ENCODE measurements around the gene TAF4. TPM values are rescaled to one million over a fixed set of nuclear protein-coding genes. Genes with fewer than 3 reads are reported as not detected.

TAF4 gene
- total and polyA plus RNA-seq, 2 of the 13 experiments (the other 11 are each of a cell fraction or from before 2014, with no cell fraction given), result 5.9 to 12.0 TPM

GRCh38 chr20:62030834-62031434 lies 34.7 kb downstream of the TAF4 start (continued):
- TF ChIP-seq ZNF749 (CRISPR knock-in tag; IDR thresholded peaks at IDR 0.05; ENCODE audit: borderline replicate concordance) (no peak), NCOA5 (CRISPR knock-in tag; IDR thresholded peaks at IDR 0.05) (no peak), ADNP (CRISPR knock-in tag; IDR thresholded peaks at IDR 0.05) (no peak), ZMAT3 (CRISPR knock-in tag; conservative IDR thresholded peaks at IDR 0.05) (peak; percentile 81; the same call in 1 of the 2 replicates), GLMP (CRISPR knock-in tag; IDR thresholded peaks at IDR 0.05; ENCODE audit: borderline replicate concordance) (no peak), LBX2 (CRISPR knock-in tag; IDR thresholded peaks at IDR 0.05; ENCODE audit: borderline replicate concordance) (peak; percentile 87; the same call in 1 of the 2 replicates), STAT5B (CRISPR knock-in tag; IDR thresholded peaks at IDR 0.05) (no peak), SMARCC2 (IDR thresholded peaks at IDR 0.05) (no peak), SRY (CRISPR knock-in tag; IDR thresholded peaks at IDR 0.05) (peak; percentile 67; the same call in 1 of the 2 replicates), TOPORS (CRISPR knock-in tag; IDR thresholded peaks at IDR 0.05) (no peak), NPAS2 (CRISPR knock-in tag; IDR thresholded peaks at IDR 0.05; ENCODE audit: borderline replicate concordance) (no peak), TBX3 (IDR thresholded peaks at IDR 0.05; ENCODE audit: borderline replicate concordance) (no peak), CCDC6 (CRISPR knock-in tag; IDR thresholded peaks at IDR 0.05) (no peak), ZBTB20 (CRISPR knock-in tag; IDR thresholded peaks at IDR 0.05; ENCODE audit: borderline replicate concordance, low read depth) (peak; percentile 74; the same call in 1 of the 2 replicates), GTF2F1 (IDR thresholded peaks at IDR 0.05; ENCODE audit: low read length) (no peak), ZBTB3 (CRISPR knock-in tag; IDR thresholded peaks at IDR 0.05; ENCODE audit: borderline replicate concordance, low read depth) (no peak), MATR3 (CRISPR knock-in tag; IDR thresholded peaks at IDR 0.05) (no peak), CC2D1A (CRISPR knock-in tag; IDR thresholded peaks at IDR 0.05) (no peak), ZNF839 (CRISPR knock-in tag; IDR thresholded peaks at IDR 0.05; ENCODE audit: borderline replicate concordance) (no peak), ZNF484 (CRISPR knock-in tag; IDR thresholded peaks at IDR 0.05; ENCODE audit: borderline replicate concordance, low read depth) (no peak), ZNF24 (IDR thresholded peaks at IDR 0.05) (no peak), KDM5B (CRISPR knock-in tag; IDR thresholded peaks at IDR 0.05; ENCODE audit: borderline replicate concordance) (peak; percentile 88; the same call in 1 of the 2 replicates)
- TF ChIP-seq, protein P1, sequence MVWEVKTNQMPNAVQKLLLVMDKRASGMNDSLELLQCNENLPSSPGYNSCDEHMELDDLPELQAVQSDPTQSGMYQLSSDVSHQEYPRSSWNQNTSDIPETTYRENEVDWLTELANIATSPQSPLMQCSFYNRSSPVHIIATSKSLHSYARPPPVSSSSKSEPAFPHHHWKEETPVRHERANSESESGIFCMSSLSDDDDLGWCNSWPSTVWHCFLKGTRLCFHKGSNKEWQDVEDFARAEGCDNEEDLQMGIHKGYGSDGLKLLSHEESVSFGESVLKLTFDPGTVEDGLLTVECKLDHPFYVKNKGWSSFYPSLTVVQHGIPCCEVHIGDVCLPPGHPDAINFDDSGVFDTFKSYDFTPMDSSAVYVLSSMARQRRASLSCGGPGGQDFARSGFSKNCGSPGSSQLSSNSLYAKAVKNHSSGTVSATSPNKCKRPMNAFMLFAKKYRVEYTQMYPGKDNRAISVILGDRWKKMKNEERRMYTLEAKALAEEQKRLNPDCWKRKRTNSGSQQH (CRISPR knock-in tag; IDR thresholded peaks at IDR 0.05; ENCODE audit: low read depth), result no peak
- TF ChIP-seq, protein P2, sequence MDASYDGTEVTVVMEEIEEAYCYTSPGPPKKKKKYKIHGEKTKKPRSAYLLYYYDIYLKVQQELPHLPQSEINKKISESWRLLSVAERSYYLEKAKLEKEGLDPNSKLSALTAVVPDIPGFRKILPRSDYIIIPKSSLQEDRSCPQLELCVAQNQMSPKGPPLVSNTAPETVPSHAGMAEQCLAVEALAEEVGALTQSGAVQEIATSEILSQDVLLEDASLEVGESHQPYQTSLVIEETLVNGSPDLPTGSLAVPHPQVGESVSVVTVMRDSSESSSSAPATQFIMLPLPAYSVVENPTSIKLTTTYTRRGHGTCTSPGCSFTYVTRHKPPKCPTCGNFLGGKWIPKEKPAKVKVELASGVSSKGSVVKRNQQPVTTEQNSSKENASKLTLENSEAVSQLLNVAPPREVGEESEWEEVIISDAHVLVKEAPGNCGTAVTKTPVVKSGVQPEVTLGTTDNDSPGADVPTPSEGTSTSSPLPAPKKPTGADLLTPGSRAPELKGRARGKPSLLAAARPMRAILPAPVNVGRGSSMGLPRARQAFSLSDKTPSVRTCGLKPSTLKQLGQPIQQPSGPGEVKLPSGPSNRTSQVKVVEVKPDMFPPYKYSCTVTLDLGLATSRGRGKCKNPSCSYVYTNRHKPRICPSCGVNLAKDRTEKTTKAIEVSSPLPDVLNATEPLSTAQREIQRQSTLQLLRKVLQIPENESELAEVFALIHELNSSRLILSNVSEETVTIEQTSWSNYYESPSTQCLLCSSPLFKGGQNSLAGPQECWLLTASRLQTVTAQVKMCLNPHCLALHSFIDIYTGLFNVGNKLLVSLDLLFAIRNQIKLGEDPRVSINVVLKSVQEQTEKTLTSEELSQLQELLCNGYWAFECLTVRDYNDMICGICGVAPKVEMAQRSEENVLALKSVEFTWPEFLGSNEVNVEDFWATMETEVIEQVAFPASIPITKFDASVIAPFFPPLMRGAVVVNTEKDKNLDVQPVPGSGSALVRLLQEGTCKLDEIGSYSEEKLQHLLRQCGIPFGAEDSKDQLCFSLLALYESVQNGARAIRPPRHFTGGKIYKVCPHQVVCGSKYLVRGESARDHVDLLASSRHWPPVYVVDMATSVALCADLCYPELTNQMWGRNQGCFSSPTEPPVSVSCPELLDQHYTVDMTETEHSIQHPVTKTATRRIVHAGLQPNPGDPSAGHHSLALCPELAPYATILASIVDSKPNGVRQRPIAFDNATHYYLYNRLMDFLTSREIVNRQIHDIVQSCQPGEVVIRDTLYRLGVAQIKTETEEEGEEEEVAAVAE (CRISPR knock-in tag; IDR thresholded peaks at IDR 0.05; ENCODE audit: borderline replicate concordance), result no peak

Measured in HepG2 (cell line).